HG02840 (cell line): Measurements from ENCODE around the gene MBTPS1.

Experiments
- ATAC-seq: cut with Tn5 transposase; IDR thresholded peaks from one replicate; pipeline ENCODE4 v1.9.1; 2021; ENCODE audit warnings: mild to moderate bottlenecking, moderate library complexity, moderate number of reproducible peaks; ENCODE audit not compliant: unreplicated experiment, low FRiP score

The MBTPS1 gene

DNA sequence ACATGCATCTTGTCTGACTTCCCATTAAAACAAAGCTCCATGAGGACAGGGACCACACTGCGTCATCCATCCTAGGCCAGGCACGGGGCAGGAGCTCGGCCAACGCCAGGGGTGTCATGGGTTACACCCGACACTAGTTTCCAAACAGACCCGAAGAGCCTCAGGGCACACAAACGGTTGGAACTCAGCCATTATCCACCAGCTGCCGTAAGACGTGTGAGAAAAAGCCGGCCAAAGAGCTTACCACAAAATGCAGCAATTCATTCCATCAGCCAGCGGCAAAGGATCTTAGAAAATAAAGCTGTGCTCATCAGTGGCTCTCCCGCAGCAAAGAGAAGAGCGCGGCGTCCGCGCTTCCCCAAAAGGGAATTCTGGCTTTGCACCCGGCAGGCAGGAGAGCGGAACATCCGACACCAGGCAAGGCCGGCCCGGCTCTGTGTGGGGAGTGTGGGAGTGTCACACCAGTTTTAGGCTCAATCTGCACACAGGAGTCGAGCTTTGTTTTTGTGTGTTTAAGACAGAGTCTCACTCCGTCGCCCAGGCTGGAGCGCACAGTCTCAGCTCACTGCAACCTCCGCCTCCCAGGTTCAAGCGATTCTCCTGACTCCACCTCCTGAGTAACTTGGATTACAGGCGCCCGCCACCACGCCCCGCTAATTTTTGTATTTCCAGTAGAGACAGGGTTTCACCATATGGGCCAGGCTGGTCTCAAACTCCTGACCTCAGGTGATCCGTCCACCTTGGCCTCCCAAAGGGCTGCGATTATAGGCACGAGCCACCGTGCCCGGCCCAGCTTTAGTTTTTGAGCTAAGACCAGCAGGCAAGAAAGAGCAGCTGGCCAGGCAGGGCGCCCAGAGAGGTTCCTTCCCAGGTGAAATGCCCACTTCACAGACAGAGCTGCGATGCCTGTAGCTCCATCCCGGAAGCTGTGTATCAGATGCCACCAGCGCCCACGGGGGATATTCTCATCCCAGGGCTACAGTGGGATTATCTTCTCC is 75.6 kb downstream of the MBTPS1 start:
- ATAC-seq, result no peak

DNA sequence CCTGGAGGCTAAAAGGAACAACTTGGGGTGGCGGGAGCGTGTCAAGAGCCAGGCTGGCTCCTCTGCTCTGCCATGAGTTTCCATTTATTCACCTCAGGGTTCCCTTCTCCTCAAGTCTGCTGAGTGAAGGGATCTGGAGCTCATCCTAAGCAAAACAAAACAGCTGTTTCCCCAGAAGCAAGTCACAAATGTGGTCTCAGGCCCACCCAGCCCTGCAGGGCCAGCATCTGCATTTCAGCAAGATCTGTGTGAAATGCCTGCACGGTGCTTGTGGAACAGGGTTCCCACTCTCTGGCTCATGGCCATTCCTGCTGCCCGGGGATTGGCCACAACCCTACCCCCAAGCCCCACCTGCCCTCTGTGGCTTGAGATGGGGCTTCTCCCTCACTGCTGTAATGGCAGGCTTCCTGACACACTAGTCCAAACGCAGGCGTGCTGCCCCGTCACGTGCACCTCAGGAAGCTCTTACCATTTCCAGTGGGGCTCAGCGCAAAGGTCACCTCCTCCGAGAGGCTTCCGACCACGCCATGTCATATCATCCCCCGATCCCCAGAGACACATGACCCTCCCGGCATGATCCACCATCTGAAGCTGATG is 76.4 kb downstream of the MBTPS1 start:
- ATAC-seq, result no peak

DNA sequence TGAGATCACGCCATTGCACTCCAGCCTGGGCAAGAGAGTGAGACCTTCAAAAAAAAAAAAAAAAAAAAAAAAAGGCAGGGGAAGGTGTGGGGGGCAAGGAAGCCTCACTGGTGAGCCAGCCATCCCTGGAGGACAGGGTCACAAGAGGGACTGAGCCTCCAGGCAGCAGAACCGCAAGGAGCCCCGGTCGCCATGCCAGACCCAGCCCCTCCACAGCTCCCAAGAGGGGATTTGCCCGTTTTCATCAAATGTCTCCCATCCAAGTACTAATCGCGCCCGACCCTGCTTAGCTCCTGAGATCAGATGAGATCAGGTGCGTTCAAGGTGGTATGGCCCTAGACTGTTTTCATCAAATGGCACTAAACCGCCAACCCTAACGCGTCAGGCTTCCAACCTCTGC is 77.0 kb downstream of the MBTPS1 start:
- ATAC-seq, result no peak

DNA sequence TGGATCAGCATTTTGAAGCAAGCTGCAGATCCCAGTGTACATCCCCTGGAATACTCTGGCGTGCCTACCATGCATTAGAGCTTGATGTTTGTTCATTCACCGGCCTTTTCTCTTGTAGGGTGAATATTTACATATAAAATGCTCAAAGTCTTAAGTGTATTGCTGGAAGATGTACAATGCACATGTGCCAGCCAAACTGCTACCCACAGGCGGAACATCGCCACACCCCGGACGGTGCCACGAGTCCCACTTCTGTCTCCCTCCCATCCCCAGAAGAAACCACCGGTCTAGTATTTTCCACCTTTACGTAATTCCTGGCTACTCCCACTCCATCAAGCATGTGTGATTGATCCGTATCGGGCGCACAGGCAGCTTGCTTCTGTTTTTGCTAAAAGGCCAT is 78.3 kb downstream of the MBTPS1 start:
- ATAC-seq, result no peak

DNA sequence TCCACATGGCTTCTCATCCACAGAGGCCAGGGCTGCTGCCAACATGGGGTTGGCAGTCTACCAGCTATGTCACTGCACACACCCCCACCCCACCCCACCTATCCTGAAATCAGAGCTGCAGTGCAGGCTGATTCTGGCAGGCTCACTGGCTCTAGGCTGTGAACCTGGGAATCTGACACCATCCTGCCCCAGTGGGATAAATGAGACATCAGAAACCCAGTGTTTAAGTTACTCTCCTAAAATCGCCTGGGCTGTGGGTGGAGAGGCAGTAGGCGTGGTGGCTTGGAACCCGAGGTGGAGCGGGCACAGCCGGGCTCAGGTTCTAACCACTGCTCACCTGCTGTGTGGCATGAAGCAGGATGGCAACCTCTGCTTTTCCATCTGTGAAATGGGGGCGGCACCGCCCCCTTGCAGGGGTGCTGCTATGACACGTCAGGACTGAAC is 79.7 kb downstream of the MBTPS1 start:
- no peak for ATAC-seq

DNA sequence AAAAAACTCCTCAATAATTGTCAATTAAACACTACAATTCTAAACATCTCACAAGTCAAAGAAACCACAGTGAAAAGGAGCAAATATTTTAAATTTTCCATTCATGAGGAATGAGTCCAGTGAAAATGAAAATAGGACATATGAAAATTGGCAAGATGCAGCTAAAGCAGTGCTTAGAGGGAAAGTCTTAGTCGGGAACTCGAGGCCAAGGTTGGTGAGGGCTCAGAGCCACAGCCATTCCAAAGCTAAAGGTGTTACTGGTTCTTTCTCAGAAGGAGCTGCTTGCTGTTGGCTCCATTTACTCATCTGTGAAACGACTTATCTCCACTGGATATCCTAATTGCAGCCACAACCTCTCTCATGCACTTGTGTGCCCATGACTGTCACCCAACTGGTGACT is 80.6 kb downstream of the MBTPS1 start:
- no peak for ATAC-seq

DNA sequence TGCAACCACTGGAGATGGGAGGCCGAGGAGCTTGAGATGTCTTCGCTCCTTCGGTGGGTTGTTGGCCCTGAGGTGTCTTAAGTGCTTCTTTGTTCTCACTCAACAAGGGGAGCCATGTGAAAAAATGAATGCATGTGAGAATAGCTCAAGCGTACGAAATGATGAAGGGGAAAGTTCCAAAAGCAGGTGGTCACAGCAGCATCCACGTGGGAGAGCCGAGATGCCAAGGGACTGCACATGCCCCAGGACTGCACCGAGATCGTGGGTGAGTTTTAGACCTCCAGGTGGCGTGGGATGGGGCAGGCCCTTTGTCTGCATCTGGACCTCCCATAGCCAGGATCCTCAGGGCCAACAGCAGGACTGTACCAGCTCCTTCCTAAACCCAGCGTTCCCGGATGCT is 82.2 kb downstream of the MBTPS1 start:
- ATAC-seq, result no peak

DNA sequence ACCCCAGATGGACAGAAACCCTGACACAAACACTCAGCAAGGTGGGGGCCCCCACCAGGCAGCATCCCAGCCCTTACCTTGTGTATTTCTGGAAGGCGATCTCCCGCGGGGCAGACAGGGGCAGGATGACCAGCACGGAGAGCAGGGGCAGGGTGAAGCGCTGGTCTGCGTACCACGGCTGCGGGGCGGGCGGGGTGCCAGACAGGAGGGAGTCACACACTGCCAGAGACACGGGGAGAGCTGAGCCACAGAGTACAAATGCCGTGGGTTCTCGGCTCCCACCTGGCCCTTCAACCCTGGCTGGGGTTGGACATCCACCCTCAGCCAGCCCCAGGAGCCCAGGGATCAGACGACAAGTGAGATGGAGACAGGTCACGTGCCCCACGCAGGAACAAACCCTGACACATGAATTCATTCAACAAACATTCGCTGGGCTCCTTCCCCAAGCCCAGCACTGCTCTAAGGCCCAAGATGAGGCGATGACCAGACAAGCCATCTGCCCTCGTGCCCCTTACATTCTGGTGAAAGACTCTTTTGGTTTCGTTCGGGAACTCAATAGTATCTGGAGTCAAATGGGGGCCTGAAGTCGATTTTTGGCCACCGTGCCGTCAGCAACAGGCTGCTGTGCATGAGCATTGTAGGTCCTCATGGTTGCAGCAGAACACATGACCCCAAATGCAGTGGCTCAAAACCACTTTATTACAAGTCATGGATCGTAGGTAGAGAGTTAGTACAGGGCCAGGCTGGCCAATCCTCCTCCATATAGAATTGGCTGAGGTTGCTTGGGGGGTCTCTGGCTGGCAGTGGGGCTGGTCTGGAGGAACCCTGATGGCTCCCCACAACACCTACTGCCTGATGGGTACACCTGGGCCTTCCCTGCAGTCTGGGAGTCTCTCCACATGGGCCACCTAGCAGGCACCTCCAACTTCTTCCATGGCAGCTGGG is 83.2 kb downstream of the MBTPS1 start:
- ATAC-seq, result no peak

DNA sequence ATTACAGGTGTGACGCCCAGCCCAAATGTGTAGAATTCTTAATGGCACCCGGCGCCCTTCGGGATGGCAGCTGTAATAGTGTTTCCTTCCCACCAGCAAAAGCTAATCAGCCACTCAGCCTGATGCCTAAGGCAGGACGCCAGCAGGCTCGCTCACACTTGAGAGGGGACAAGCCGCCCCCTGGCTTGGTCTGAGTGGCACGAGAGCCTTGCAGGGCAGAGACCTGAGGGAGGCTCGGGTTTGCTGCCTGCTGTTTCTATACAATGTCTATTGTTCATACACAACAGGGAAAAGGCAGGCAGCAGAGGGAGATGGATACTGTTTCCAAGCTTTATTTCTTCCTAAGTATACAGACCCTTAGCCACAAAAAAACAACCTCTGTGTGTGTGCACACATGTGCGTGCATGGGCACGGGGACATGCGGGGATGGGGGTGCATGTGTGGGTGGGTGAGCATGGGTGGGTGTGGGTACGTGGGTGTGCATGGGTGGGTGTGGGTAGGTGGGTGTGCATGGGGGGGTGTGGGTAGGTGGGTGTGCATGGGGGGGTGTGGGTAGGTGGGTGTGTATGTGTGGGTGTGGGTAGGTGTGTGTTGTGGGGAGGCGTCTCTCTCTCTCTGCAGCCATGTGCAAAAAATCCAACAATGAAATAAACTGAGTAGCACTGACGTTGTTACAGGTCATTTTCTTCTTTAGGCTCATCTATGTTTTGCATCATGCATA is 84.1 kb downstream of the MBTPS1 start:
- ATAC-seq, result no peak

DNA sequence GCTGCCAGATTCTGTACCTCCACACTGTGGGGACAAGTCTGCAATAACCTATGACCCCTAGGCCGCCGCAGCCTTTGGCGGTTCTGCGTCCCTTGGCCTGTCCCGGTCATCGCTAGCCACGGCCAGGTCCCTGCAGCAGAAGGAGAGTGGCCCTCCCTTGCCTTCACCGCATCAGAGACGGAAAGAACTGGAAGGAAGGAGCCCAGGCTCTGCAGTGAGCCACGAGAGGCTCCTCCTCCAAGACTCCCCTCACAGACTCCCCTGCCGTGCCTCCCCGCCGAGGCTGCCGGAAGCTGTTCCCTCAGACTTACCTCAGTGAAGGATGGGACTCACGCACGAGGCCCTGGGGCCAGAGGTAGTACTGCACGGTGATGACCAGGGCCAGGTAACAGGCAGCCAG is 85.2 kb downstream of the MBTPS1 start:
- ATAC-seq, result no peak

DNA sequence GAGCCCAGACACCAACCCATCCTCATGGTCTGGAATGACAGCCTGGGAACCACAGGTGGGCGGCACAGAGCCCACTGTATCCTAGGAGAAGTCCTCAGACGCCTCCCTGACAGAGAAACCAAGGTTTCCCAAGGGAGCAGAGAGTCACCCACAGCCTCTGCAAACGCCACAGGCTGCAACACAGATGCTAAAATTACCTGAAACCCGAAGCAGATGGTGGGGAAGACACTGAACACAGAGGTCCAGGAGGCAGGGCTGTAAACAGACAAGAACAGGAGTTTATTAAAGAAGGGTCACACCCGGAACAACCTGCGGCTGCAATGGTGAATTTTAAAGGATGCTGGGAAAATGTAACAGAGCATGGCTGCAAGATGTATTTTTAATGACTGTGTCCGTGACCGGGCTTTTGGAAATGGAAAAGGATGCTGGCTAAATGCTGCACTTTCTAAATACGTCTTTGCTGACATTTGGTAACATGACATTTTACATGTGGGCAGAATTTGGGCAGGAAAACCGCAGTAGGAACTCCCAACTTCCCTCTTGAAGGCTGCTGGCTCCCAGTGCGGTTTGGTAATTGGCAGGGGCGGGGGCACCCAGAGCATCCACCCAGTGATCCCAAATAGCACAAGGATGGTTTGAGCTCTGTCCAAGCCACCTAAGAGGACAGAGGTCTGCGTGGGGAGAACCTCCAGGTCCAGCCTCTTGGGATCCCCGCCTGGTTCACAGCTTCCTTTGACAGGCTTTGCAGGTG is 87.3 kb downstream of the MBTPS1 start:
- no peak for ATAC-seq

DNA sequence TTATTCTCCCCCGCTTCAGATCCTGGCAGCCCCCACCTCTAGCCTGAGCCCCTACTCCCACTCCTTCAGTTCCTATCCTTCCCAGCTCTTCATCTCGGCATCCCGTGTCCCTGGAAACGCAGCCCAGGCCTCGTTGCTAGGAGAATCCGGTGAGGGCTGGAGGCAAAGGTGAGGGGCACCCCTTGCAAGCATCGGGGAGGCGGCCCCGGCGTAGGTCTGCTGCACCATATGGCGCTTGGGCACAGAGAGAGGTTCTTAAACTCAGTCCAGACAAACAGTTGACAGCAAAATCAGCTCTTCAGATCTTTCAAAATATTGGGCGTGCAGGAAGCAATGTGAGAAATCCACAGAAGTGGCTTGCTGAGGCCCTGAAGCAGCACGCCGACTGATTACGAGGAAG is 89.1 kb downstream of the MBTPS1 start:
- ATAC-seq, result no peak

DNA sequence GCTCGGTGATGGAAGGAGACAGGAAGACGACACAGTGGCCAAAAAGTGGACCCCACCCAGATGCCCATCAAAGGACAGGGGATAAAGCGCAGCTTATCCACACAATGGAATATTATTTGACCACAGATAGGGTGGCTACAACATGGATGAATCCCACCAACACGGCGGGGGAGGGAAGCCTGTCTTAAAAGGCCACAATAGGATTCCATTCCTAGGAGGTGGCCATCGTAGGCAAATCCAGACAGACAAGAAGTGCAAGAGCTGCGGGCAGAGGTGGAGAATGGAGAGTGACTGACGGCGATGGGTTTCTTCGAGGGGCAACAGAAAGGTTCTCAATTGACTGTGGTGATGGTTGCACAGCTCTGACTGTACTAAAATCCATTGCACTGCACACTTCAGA is 90.1 kb downstream of the MBTPS1 start:
- no peak for ATAC-seq

DNA sequence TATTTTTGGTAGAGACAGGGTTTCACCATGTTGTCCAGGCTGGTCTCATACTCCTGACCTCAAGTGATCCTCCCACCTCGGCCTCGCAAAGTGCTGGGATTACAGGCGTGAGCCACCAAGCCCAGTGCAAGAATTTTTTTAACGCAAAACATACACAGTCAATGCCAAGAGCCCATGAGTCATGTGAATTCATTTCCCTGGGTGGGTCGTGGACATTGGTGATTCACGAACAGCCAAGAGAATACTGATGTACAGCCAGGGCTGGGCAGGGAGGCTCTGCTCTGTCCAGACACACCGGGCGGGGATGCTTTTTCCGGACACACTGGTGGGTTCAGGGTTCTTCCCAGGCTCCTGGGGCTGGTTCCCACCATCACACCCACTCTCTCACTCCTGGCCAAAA is 91.9 kb downstream of the MBTPS1 start:
- ATAC-seq, result no peak

DNA sequence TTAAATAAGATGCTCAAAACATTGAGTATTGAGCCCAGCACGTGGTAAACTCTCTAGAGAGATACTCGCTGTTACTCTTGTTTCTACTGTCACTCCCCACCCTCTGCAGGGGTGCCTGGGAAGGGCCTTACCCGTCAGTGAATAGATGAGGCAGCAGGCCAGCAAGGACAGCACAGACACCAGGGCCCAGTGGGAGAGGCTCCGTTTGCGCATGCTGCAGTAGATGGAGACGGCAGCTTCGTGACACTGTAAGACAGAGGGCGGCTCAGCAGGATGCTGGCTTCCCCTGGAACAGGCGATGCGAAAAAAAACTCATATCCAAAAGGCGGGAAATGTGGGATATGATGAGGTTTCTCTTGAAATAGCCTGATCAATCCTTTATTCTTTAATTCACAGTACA is 94.1 kb downstream of the MBTPS1 start:
- ATAC-seq, result no peak

DNA sequence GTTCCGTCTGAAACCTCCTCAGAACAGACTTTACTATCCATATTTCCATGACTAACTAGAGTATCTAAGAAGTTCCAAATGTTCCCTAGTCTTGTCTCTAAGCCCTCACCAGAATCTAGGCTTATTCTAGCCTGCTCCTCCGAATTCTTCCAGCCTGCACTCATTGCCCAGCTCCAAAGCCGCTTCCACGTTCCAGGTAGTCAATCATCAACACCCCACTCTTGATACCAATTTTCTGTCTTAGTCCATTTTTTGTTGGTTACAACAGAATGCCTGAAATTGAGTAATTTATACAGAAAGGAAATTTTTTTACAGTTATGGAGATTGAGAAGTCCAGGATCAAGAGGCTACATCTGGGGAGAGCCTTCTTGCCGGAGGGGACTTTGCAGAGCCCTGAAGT is 95.3 kb downstream of the MBTPS1 start:
- no peak for ATAC-seq

DNA sequence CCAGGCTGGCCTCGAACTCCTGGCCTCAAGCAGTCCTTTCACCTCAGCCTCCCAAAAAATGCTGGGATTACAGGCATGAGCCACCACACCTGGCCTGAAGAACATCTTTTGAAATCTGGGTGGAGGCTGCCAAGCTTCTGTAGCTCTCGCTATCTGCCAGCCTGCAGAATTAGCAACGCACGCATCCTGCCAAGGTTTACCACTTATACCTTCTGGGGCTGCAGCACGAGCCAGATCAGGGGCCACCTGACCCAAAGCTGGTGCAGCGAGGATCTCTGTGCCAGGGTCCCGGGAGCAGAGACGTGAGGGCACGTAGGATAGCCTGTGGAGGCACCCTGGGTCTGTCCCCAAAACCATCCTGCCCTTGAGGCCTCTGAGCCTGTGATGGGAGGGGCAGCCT is 96.4 kb downstream of the MBTPS1 start:
- ATAC-seq, result no peak

DNA sequence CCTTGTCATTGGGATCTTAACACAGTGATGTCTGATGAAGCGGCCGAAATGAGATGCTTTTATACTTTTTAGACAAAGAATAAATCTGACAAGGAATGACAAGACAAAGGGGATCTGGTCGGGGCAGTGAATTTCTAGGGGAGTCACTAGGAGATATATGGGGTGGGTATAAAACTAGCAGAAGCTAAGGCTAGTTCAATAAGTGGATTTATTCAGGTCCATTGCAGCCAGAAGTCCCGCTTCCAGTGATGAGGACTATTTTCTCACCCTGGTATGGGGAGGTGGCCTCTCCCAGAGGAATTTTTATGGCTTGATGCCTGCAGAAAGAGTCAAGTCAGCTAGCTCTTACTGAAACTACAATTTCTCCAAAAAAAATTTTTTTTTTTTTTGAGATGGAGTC is 98.0 kb downstream of the MBTPS1 start:
- ATAC-seq, result no peak

DNA sequence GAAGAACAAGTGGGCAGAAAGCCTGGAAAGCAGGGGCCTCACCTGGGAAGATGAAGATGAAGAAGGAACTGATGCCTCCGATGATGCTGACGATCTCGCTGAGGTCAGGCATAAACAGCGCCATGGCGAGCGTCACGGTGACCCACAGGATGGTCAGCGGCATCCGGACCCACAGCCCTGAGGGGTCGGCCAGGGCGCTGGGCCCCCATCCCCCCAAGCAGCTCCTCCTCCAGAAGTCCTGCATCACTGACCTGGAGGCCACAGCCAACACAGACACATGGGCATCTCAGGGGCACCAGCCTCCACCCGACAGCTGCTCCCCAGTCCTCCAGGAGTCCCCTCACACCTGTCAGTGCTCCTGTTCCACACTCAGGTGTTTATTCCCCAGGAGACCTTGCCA is 100.3 kb downstream of the MBTPS1 start:
- ATAC-seq, result no peak

DNA sequence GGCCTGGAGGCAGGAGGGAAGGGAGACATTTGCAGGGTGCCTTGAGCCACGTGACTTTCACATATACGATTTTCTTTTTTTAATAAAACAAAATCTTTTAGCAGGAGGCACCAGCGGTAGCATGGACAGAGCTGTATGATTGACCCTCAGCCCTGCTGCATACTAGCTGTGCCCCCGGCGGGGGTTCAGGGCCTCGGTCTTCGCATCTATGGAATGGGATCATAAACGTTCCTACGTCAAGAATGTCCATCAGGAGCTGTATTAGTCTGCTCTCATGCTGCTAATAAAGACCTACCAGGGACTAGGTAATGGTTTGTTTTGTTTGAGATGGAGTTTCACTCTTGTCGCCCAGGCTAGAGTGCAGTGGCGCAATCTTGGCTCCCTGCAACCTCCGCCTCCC is 101.3 kb downstream of the MBTPS1 start:
- no peak for ATAC-seq
